Retina (tissue), 1 donor: ENCODE measurements around the gene TMEM138.
"Not testable (repeated sequence)": the region's sequence is repeated elsewhere in the genome, so short reads cannot be mapped to it uniquely, and the experiment has no call there.

Experiments
- DNase-seq: peaks from one replicate; pipeline ENCODE4 v3.0.0-alpha.2; 2016

Gene TMEM138

GRCh38 chr11:61367406-61367805 lies 5.2 kb downstream of the TMEM138 start:
- no peak for DNase-seq

- DNase-seq, result no peak
These were observed 6.5 kb downstream of the TMEM138 start for GRCh38 chr11:61368646-61369045.

- no peak for DNase-seq
These were observed 7.5 kb downstream of the TMEM138 start for GRCh38 chr11:61369372-61370348.

- DNase-seq, result no peak
These were observed 8.3 kb downstream of the TMEM138 start for GRCh38 chr11:61370349-61371005.

GRCh38 chr11:61372659-61373420 lies 10.7 kb downstream of the TMEM138 start:
- DNase-seq, result no peak

DNA sequence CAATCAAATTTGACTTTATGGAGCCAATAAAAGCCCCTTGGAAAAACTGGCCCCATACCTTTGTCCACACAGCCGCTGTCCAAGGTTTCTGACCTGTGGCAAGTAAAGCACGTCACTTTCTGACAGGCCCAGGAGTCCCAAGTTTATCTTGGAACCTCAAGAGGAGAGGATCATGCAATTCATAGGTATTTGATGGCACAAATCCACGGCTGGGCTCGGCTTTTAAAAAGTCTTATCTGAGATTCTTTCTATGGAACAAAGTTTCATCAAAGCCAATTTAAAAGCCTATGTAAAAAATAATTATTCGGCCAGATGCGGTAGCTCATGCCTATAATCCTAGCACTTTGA lies 13.6 kb downstream of the TMEM138 start:
- DNase-seq, result no peak

DNA sequence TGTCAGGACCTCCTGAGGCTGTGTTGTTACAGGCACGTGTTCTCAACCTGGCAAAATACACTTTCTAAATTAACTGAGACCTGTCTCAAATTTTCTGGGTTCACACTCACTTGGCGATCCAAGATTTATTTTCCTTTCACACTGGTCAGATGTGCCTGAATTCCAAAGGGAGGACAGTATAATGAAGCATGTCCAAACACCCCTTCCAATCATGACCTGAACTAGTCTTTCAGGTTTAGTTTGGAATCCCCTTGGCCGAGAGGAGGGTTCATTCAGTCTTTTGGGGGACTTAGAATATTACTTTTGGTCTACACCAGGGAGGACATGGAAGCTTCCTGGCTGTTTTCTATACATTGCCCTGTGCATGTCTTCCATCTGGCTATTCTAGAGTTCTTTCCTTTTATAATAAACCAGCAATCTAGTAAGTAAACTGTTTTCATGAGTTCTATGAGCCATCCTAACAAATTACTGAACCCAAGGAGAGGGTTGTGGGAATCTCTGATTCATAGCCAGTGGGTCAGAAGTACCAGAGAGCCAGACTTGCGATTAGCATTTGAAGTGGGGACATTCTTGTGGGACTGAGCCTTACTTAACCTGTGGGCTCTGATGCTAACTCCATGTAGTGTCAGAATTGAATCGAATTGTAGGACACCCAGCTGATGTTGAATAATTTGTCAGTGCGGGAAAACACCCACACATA lies 15.4 kb downstream of the TMEM138 start:
- no peak for DNase-seq

DNA sequence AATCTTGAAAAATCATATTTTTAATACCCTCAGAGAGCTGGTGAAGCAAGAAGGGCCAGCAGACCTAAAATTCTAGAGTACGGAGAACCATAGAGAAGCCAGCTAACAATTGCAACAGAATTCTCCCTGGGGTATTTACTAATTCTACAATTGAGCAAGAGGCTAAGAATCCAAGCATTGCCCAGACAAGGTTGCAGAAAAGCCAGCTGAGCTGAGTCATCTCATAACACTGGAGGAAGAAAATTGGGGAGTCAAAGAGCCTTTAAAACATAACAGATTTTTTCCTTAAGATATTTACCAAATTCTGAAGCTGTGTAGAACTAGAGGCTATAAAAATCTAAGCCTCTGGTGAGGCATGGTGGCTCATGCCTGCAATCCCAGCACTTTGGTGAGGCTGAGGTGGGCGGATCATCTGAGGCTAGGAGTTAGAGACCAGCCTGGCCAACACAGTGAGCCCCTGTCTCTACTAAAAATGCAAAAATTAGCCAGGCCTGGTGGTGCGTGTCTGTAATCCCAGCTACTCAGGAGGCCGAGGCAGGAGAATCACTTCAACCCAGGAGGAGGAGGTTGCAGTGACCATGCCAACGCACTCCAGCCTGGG lies 16.6 kb downstream of the TMEM138 start:
- DNase-seq, result no peak

- DNase-seq, result no peak
These were observed 18.7 kb downstream of the TMEM138 start for GRCh38 chr11:61380884-61381283.

DNA sequence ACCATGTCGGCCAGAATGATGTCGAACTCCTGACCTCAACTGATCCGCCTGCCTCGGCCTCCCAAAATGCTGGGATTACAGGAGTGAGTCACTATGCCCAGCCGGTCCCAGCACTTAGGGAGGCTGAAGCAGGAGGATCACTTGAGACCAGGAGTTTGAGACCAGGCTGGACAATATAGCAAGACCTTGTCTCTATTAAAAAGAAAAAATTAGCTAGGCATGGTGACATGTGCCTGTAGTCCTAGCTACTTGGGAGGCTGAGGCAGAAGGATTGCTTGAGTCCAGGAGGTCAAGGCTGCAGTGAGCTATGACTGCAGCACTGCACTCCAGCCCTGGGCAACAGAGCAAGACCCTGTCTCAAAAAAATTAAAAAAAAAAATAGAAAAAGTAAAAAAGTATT lies 21.7 kb downstream of the TMEM138 start:
- not testable (repeated sequence) for DNase-seq

DNA sequence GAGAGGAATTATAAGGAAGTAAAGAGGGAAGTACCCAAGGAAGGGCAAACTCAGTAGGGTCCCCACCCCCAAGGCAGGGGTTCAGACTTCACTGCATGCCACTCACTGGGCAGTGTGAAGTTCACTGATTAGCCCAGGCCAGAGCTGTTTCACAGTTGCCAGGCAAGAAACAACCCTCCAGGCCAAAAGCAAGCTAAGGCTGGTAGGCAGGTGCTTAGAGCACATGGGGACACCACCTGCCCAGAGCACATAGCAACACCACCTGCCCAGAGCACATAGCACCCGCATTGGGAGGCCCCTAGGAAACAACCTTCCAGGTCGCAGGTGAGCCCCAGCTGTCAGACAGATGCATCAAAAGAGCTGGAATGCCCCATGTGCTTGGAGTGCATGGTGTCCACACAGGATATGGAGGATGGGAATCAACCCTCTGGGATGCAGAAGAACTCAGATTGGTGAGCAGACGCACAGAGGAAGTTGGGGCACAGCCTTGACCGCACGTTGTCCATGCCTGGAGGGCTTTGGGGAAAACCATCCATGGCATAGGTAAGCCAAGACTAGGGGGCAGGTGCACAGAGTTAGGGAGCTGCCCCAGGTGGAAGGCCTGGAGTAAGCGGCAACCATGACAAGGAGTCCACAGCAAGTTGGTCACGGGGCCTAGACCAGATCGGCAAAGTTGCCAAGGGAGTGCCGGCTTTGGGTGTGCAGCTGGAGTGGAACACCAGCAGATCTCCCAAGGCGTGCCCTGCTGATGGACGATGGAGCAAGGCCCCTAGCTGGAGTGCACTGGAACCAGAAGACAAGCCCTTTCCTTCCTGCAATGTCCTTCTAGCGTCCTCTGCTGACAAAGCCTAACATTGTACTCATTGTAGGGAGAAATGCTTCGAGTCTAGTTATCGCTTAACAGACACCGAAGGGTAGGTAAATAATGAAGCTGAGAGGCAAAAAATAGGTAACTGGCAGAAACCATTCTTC lies 22.4 kb downstream of the TMEM138 start:
- DNase-seq, result no peak

DNA sequence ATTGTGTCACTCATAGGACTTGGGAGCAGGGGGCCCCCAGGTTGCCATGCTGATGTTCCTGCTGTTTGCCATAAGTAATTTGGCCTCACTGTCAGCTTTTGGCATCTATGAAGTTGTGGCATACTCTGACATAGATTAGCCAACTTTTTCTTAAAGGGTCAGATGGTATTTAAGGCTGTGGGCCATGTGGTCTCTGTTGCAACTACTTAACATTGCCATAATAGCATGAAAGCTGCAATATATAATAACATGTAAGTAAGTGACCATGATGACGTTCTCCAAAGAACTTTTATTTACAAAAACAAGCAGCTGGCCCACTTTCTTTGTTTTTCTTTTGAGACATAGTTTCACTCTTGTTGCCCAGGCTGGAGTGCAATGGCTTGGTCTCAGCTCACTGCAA lies 28.0 kb downstream of the TMEM138 start:
- no peak for DNase-seq

GRCh38 chr11:61392981-61393595 lies 30.9 kb downstream of the TMEM138 start:
- peak; percentile 18 for DNase-seq

DNA sequence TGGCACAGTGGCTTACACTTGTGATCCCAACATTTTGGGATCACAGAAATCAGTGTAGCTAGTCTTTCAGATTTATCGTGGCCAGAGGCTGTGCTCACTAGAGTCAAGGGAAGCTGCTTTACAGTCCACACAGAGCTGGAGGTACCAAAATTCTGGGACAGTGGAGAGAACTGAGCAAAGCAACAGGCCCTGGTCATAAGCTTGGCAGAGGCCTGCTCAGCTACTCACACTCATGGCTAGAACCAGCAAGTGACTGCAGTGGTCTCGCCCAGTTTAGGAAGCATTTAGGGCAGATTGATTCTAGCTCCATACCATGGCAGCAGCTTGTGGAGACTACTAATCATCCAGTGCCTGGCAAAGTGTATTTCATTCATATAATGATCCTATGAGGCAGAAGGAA lies 39.0 kb downstream of the TMEM138 start:
- DNase-seq, result no peak

DNA sequence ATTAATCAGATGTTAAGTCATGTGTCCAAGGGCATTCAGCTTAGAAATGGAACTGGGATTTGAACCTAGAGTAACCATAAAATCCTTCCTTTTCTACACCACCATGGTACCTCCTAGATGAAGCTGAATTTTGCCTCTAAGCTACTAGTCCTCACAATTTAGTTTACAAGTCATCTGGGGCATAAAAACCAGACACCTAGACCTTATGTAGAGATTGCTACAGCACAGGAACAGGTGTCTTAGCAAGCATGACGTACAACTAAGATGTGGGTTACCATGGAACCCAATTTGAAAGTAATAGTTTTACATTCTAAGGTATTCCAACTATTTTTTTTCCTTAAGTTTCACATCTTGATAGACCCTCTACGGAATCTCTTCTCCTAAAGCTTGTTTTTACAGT lies 39.4 kb downstream of the TMEM138 start:
- no peak for DNase-seq

- DNase-seq, result no peak
These were observed 41.5 kb downstream of the TMEM138 start for GRCh38 chr11:61403658-61404057.

GRCh38 chr11:61404103-61404502 lies 41.9 kb downstream of the TMEM138 start:
- no peak for DNase-seq

- DNase-seq, result no peak
These were observed 42.5 kb downstream of the TMEM138 start for GRCh38 chr11:61404641-61405040.

- DNase-seq, result no peak
These were observed 43.9 kb downstream of the TMEM138 start for GRCh38 chr11:61406067-61406466.

DNA sequence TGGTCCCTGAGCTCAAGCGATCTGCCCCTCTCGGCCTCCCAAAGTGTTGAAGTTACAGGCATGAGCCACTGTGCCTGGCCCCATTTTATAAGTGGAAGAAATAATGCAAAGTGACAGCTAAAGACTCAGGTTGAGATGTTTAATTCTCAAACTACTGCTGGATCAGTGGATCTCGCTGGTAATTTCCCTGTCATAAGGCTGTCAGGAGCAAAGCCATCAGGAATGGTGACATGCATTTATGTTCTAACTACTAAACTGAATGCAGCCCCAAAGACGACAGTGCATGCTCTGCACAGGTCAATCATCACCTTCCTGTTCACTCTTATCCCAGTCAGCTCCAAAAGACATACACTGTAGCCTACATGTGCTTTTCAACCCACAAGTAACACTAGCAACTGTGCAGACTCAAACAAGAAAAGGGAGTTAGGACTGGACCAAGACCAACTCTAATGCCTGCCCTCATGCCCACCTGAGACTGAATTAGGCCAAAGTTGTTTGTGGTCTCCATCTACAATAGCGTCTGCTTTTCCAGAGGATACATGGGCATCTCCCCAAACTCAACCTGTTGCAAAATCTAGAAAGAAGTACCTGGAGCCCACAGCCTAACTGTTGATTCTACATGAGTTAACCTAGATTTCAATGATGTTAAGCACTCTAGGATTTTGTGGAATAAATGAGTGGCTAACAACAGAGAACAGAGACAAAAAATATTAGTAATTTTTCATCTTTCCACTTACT lies 45.0 kb downstream of the TMEM138 start:
- no peak for DNase-seq
